ENCODE results near the gene PRMT3.
"Not testable (repeated sequence)": the region's sequence is repeated elsewhere in the genome, so short reads cannot be mapped to it uniquely, and the experiment has no call there.

DNA sequence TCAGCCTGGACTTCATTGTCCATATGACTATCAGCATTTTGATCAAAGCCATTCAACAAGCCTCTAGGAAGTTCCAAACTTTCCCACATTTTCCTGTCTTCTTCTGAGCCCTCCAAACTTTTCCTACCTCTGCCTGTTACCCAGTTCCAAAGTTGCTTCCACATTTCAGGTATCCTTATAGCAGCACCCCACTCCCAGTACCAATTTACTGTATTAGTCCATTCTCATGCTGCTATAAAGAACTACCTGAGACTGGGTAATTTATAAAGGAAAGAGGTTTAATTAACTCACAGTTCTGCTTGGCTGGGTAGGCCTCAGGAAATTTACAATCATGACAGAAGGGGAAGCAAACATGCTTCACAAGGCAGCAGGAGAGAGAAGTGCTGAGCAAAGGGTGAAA is 168.9 kb downstream of the PRMT3 start:
- TF ChIP-seq, protein P1, sequence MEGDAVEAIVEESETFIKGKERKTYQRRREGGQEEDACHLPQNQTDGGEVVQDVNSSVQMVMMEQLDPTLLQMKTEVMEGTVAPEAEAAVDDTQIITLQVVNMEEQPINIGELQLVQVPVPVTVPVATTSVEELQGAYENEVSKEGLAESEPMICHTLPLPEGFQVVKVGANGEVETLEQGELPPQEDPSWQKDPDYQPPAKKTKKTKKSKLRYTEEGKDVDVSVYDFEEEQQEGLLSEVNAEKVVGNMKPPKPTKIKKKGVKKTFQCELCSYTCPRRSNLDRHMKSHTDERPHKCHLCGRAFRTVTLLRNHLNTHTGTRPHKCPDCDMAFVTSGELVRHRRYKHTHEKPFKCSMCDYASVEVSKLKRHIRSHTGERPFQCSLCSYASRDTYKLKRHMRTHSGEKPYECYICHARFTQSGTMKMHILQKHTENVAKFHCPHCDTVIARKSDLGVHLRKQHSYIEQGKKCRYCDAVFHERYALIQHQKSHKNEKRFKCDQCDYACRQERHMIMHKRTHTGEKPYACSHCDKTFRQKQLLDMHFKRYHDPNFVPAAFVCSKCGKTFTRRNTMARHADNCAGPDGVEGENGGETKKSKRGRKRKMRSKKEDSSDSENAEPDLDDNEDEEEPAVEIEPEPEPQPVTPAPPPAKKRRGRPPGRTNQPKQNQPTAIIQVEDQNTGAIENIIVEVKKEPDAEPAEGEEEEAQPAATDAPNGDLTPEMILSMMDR (IDR thresholded peaks at IDR 0.05) = not testable (repeated sequence)
- TF ChIP-seq POLR2A (IDR thresholded peaks at IDR 0.05) = not testable (repeated sequence)

All from esophagus squamous epithelium (tissue), 4 donors.